ENCODE results near the gene MAP2K2. TPM values are rescaled to one million over a fixed set of nuclear protein-coding genes. Genes with fewer than 3 reads are reported as not detected.

MAP2K2 gene
- polyA plus RNA-seq, 1 donor from 2014 or later = 95.5 TPM

DNA sequence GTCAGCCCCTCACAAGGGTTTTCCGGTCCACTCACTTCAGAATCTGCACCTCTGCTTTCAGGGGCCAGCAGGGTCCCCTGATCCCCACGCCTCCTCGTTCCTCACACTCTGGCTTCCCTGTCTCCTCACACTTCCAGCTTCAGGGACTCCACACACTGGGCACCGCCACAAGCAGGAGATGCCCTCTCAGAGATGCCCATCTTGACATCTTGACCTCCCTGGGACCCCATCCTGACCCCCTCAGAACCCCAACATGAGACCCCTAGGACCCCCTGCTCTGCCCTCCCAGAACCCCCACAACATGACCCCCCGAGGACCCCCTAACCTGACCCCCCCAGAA lies 2.7 kb downstream of the MAP2K2 start:
- Histone ChIP-seq H3K27ac (ENCODE audit: low read length) (no peak overlapping the region), H3K4me3 (ENCODE audit: low read length) (no peak overlapping the region), H3K9me2 (ENCODE audit: insufficient read depth, low read length) (no peaks in the 10 kb centered on the region), H3K27me3 (ENCODE audit: insufficient read depth, low read depth, low read length) (no peaks in the 10 kb centered on the region), H3K79me2 (replicated peaks; ENCODE audit: insufficient read depth, low read length) (peaks cover 11% of the 10 kb centered on the region), H2AFZ (ENCODE audit: low read depth, low read length) (no peak overlapping the region), H3K9me3 (ENCODE audit: low read length) (no peaks in the 10 kb centered on the region), H3K36me3 (ENCODE audit: insufficient read depth, low read length) (no peaks in the 10 kb centered on the region), H3K4me2 (ENCODE audit: low read length) (no peak overlapping the region), H4K20me1 (ENCODE audit: insufficient read depth) (no peaks in the 10 kb centered on the region), H3F3A (ENCODE audit: insufficient read depth, low read length, poor library complexity, severe bottlenecking) (no peaks in the 10 kb centered on the region), H3K9ac (ENCODE audit: low read length) (no peak overlapping the region)
- TF ChIP-seq SMC3 (conservative IDR thresholded peaks at IDR 0.05; ENCODE audit: poor library complexity) = no peak
- TF ChIP-seq, protein P1, sequence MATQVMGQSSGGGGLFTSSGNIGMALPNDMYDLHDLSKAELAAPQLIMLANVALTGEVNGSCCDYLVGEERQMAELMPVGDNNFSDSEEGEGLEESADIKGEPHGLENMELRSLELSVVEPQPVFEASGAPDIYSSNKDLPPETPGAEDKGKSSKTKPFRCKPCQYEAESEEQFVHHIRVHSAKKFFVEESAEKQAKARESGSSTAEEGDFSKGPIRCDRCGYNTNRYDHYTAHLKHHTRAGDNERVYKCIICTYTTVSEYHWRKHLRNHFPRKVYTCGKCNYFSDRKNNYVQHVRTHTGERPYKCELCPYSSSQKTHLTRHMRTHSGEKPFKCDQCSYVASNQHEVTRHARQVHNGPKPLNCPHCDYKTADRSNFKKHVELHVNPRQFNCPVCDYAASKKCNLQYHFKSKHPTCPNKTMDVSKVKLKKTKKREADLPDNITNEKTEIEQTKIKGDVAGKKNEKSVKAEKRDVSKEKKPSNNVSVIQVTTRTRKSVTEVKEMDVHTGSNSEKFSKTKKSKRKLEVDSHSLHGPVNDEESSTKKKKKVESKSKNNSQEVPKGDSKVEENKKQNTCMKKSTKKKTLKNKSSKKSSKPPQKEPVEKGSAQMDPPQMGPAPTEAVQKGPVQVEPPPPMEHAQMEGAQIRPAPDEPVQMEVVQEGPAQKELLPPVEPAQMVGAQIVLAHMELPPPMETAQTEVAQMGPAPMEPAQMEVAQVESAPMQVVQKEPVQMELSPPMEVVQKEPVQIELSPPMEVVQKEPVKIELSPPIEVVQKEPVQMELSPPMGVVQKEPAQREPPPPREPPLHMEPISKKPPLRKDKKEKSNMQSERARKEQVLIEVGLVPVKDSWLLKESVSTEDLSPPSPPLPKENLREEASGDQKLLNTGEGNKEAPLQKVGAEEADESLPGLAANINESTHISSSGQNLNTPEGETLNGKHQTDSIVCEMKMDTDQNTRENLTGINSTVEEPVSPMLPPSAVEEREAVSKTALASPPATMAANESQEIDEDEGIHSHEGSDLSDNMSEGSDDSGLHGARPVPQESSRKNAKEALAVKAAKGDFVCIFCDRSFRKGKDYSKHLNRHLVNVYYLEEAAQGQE (IDR thresholded peaks at IDR 0.05; ENCODE audit: borderline replicate concordance) = no peak
- TF ChIP-seq TAF1 (IDR thresholded peaks at IDR 0.05; ENCODE audit: low read depth) = no peak
- TF ChIP-seq POLR2AphosphoS5 (IDR thresholded peaks at IDR 0.05) = no peak
- TF ChIP-seq, protein P2, sequence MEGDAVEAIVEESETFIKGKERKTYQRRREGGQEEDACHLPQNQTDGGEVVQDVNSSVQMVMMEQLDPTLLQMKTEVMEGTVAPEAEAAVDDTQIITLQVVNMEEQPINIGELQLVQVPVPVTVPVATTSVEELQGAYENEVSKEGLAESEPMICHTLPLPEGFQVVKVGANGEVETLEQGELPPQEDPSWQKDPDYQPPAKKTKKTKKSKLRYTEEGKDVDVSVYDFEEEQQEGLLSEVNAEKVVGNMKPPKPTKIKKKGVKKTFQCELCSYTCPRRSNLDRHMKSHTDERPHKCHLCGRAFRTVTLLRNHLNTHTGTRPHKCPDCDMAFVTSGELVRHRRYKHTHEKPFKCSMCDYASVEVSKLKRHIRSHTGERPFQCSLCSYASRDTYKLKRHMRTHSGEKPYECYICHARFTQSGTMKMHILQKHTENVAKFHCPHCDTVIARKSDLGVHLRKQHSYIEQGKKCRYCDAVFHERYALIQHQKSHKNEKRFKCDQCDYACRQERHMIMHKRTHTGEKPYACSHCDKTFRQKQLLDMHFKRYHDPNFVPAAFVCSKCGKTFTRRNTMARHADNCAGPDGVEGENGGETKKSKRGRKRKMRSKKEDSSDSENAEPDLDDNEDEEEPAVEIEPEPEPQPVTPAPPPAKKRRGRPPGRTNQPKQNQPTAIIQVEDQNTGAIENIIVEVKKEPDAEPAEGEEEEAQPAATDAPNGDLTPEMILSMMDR (IDR thresholded peaks at IDR 0.05; ENCODE audit: poor library complexity, severe bottlenecking) = no peak
- no peak for TF ChIP-seq EZH2 (IDR thresholded peaks at IDR 0.05; ENCODE audit: borderline replicate concordance, insufficient read depth, low read length, poor library complexity, severe bottlenecking)
- no peak for TF ChIP-seq RAD21 (conservative IDR thresholded peaks at IDR 0.05)
- TF ChIP-seq MXI1 (conservative IDR thresholded peaks at IDR 0.05; ENCODE audit: poor library complexity, severe bottlenecking) = no peak
- TF ChIP-seq EP300 (conservative IDR thresholded peaks at IDR 0.05; ENCODE audit: poor library complexity, severe bottlenecking) = no peak

DNA sequence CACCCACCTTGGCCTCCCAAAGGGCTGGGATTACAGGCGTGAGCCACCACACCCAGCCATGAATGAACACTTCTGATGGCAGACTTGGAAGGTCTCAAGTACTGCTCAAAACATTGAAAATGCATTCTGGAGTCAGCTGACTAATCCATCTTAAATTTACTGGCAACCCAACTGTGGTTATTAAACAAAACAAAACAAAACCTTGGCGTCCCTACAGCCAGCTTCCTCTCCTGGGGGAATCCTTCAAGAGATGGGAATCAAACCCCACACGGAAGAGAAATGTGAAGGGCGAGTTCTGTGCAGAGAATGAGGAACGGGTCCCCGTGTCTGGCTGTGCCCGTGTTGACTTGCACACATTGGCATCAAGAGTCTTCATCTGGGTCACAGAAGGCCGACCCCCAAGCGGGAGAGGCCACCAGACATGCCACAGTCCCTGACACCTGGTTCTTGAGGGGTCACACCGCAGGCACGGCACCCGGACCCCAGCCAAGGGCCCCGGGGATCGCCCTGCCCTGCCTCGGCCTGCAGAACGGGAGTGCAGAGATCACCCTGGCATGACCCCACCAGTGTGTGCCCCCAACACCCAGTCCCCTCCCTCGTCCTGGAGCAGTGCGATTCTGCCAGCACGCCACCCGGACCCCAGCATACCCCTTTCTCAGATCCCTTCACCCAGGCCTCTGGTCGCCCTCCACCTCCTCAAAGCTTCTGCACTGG lies 3.2 kb downstream of the MAP2K2 start:
- H3K4me2 ChIP-seq (ENCODE audit: low read length) = no peak overlapping the region
- H3K4me3 ChIP-seq (ENCODE audit: low read length) = no peak overlapping the region
- no peak overlapping the region for H2AFZ ChIP-seq (ENCODE audit: low read depth, low read length)
- no peaks in the 10 kb centered on the region for H4K20me1 ChIP-seq (ENCODE audit: insufficient read depth)
- H3K9me2 ChIP-seq (ENCODE audit: insufficient read depth, low read length) = no peaks in the 10 kb centered on the region
- H3K36me3 ChIP-seq (ENCODE audit: insufficient read depth, low read length) = no peaks in the 10 kb centered on the region
- no peak overlapping the region for H3K27ac ChIP-seq (ENCODE audit: low read length)
- TF ChIP-seq RAD21 (conservative IDR thresholded peaks at IDR 0.05) (no peak), SMC3 (conservative IDR thresholded peaks at IDR 0.05; ENCODE audit: poor library complexity) (no peak), POLR2AphosphoS5 (IDR thresholded peaks at IDR 0.05) (no peak), EP300 (conservative IDR thresholded peaks at IDR 0.05; ENCODE audit: poor library complexity, severe bottlenecking) (no peak), TAF1 (IDR thresholded peaks at IDR 0.05; ENCODE audit: low read depth) (no peak), EZH2 (IDR thresholded peaks at IDR 0.05; ENCODE audit: borderline replicate concordance, insufficient read depth, low read length, poor library complexity, severe bottlenecking) (no peak), MXI1 (conservative IDR thresholded peaks at IDR 0.05; ENCODE audit: poor library complexity, severe bottlenecking) (no peak)
- TF ChIP-seq, protein P1 (IDR thresholded peaks at IDR 0.05; ENCODE audit: borderline replicate concordance) = no peak
- TF ChIP-seq, protein P2 (IDR thresholded peaks at IDR 0.05; ENCODE audit: poor library complexity, severe bottlenecking) = no peak
- H3K9me3 ChIP-seq (ENCODE audit: low read length) = no peaks in the 10 kb centered on the region
- H3F3A ChIP-seq (ENCODE audit: insufficient read depth, low read length, poor library complexity, severe bottlenecking) = no peaks in the 10 kb centered on the region
- H3K79me2 ChIP-seq (replicated peaks; ENCODE audit: insufficient read depth, low read length) = peaks cover 11% of the 10 kb centered on the region
- no peaks in the 10 kb centered on the region for H3K27me3 ChIP-seq (ENCODE audit: insufficient read depth, low read depth, low read length)
- H3K9ac ChIP-seq (ENCODE audit: low read length) = no peak overlapping the region

Measured in neural cell (in vitro differentiated cells).